Activated CD8-positive, alpha-beta memory T cell treated with anti-CD3 and anti-CD28 coated beads, Interleukin-2, amount 50 U/mL, for 1 hour (primary cell): ENCODE measurements around the gene SVBP.
"Not testable (repeated sequence)": the region's sequence is repeated elsewhere in the genome, so short reads cannot be mapped to it uniquely, and the experiment has no call there.

Source experiments
- DNase-seq: peaks from one replicate; pipeline ENCODE4 v3.0.0-alpha.2; 2020; ENCODE audit errors: extremely low read depth

The SVBP gene

DNA sequence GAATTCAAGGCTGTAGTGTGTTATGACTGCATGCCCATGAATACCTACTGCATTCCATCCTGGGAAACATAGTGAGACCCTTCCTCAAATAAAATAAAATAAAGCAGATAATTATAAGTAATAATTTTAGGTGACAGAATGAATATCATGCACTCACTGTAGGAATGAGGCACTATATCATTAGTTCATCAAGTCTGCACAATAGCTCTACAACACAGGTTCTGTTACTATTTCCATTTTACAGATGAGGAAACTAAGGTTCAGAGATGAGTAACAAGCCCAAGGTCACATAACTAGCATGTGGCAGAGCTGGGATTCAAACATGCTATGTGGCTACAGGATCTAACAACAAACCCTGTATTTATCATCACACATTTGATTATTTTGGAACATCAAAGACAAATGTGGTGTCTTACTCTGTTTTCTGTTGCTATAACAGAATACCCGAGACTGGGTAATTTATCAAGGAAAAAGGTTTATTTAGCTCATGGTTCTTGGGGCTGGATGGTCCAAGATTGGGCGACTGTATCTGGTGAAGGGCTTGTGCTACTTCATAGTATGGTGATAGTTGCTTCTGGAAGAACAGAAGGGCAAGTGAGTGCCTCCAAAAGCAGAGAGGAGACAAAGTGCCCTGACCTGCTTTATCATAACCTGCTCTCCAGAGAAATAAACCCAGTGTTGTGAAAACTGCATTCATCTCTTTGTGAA lies 24.4 kb upstream of the SVBP start:
- no peak for DNase-seq

DNA sequence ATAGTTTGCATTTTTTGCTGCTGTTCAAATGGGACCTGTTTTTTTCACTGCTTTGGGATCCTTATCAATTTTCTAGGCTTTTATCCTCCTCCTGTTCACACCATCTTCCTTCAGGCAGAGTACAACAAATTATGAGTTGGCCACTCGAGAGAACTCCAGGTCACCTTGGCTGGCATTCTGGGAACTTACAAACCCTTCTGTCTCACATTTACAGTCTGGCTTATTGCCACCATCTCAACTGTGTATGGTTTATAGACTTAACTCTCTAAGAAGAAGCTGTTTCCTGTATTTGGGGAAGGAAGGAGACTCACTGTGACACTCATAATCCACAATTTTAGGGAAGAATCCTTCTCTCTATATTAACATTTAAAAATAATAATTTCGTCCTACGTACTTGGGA lies 23.8 kb upstream of the SVBP start:
- DNase-seq: no peak

GRCh38 chr1:42838482-42839190 lies 21.4 kb upstream of the SVBP start:
- no peak for DNase-seq

GRCh38 chr1:42837709-42838108 lies 20.5 kb upstream of the SVBP start:
- no peak for DNase-seq

DNA sequence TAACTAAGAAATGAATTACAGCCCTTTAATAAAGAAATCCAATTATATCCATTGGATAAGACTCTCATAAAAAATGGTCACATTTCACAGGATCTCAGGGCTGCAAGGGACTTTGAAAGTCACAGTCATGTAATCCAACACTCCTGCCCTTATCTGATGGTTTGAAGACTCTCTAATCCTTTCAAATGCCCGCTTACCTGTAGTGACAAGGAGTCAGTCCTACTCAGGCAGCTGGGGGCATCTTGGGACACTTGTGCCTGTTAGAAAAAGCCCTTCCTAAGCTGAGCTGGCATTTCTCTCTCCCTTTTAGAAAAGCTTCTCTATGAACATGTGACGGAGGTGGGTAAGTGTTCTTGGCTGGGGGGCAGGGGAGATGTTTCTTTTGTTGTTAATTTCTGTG lies 18.2 kb upstream of the SVBP start:
- DNase-seq: no peak

DNA sequence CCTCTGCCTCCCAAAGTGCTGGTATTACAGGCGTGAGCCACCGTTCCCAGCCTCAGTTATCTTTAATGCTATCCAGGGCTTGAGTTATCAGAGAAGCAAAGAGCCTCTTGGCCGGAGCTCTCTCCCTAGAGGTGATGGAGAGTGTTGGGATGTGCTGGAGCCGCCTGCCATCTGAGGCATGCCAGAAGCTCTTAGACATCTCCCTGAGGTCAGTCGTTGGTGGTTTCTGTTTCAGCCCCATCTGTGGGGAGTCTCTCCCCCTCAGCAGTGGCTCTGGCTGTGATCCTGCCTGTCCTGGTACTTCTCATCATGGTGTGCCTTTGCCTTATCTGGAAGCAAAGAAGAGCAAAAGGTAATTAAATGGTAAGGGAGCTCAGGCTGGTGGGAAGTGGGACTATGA lies 17.6 kb upstream of the SVBP start:
- no peak for DNase-seq

DNA sequence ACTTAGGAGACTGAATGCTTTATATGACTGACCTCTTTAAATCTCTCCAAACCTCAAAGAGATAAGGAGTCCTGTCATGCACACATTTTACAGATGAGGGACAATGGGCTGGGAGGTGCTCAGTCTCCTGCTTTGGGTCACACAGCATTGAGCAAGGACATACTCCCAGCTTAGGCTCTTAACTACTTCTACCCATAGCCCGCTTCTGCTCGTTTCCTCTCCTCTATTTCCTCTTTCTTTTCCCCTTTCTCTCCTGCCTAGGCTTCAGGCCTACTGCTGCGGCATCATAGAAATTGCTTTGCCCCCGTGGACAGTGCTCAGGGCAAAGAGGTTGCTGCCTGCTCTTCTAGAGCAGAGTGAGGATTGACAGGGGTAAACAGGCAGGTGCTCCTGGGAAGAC lies 16.8 kb upstream of the SVBP start:
- no peak for DNase-seq

GRCh38 chr1:42832641-42833240 lies 15.5 kb upstream of the SVBP start:
- no peak for DNase-seq

DNA sequence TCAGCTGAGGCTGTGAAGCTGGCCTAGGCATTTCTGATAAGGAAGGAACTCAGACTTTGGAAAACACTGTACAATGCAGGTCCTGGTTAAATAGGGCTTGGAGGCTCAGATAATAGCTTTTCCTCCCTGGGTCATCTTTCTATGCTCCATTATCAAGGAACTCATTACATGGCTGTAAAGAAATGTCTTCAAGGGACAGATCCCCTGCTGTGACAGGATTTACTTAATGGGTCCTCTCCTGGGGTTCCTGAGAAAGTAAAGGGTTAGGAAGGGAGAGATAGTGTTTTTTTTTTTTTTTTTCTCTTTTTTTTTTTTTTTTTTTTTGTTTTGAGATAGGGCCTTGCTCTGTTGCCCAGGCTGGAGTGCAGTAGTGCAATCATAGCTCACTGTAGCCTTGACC lies 14.1 kb upstream of the SVBP start:
- no peak for DNase-seq

GRCh38 chr1:42830631-42831030 lies 13.4 kb upstream of the SVBP start:
- no peak for DNase-seq

GRCh38 chr1:42825036-42825851 lies 8.0 kb upstream of the SVBP start:
- DNase-seq: no peak

DNA sequence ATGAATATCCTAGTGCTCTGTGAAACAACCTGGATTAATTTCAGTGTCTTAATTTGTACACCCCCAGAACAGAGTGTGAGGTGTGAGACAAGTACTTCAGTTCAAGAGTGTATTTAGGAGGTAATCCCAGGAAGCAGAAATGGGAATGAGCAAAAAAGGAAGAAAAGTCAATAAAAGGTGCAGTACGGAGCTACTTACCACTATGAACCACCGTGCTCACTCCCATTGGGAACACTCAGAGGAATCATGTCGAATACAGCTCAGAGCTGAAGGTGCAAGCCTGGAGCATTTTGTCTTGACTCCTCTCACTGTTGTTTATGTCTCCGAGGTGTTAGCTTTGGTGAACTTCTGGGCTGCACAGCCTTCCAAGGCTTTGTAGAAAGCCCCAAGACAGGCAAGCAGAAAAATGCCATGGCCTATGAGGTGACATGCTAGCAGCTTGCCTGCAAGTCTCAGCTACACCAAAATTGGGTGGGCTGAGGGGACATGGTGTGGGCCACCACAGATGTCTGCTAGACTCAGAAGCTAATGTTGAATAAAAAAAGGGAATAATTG lies 7.4 kb upstream of the SVBP start:
- no peak for DNase-seq

- no peak for DNase-seq
Observed at GRCh38 chr1:42822800-42823392, 5.7 kb upstream of the SVBP start.

- no peak for DNase-seq
Observed at GRCh38 chr1:42821690-42822089, 4.5 kb upstream of the SVBP start.

GRCh38 chr1:42820813-42821212 lies 3.6 kb upstream of the SVBP start:
- no peak for DNase-seq

DNA sequence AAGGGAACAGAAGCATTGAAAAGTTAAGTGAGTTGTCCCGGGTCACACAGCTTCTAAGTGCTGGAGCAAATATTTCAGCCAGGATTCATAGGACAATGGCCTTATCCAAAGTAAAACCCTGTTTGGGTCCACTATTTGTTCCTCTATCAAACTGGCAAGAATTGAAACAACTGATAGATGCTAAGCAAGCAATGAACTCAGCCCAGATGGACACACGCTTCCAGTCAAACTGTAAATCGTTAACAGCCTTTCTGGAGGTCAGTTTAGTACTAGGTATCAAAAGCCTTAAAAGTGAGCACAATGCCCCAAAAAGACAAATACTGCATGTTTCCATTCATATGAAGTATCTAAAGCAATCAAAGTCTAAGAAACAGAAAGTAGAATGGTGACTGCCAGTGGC lies 779 bp upstream of the SVBP start:
- DNase-seq: no peak

- no peak for DNase-seq
Observed at GRCh38 chr1:42817440-42817767, 207 bp upstream of the SVBP start.

GRCh38 chr1:42815941-42816584 lies 1.1 kb downstream of the SVBP start:
- DNase-seq: no peak

DNA sequence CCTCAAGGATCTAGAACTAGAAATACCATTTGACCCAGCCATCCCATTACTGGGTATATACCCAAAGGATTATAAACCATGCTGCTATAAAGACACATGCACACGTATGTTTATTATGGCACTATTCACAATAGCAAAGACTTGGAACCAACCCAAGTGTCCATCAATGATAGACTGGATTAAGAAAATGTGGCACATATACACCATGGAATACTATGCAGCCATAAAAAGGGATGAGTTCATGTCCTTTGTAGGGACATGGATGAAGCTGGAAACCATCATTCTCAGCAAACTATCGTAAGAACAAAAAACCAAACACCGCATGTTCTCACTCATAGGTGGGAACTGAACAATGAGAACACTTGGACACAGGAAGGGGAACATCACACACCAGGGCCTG lies 2.4 kb downstream of the SVBP start:
- DNase-seq: not testable (repeated sequence)

- no peak for DNase-seq
Observed at GRCh38 chr1:42807056-42807668, 10.0 kb downstream of the SVBP start.

DNA sequence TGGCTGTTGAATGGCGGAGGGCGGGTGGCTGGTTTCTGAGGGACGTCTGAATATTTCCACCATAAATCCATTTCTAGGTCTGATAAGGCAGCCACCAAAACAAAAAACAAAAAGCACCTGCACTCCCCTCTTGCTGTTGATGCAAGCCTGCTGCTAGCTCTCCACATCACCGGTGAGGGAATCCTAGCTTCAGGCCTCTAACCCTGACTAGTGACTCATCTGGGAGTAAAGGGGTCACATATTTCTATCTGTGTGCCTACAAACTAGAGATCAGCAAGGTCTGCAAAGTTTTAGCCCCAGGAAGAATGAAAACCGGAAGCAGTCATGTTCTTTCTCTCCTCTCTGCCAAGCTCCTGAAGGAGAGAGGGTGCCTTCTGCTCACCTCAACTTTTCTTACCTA lies 10.6 kb downstream of the SVBP start:
- no peak for DNase-seq
